ENCODE data around the gene SFT2D2.
A peak's percentile ranks its signal among the peaks of the same experiment; 100 is the strongest.
"Not testable (repeated sequence)": the region's sequence is repeated elsewhere in the genome, so short reads cannot be mapped to it uniquely, and the experiment has no call there.

Gene SFT2D2

GRCh38 chr1:168199056-168199455 lies 26.7 kb upstream of the SFT2D2 start:
- Histone ChIP-seq H3K79me2 (ENCODE audit: control insufficient read depth, insufficient read depth, low read length, unreplicated experiment) (no peaks in the 10 kb centered on the region), H3K4me3 (ENCODE audit: low read depth, low read length) (no peak overlapping the region), H2AFZ (ENCODE audit: low read length, unreplicated experiment) (no peak overlapping the region), H3K36me3 (ENCODE audit: insufficient read depth, low read length) (peaks cover 23% of the 10 kb centered on the region), H3K27ac (ENCODE audit: low read depth, low read length) (peak overlapping the region; percentile 33; the same call in 1 of the 2 replicates), H3K4me1 (ENCODE audit: control insufficient read depth, insufficient read depth, low read length, unreplicated experiment) (peaks cover 22% of the 10 kb centered on the region), H3K27me3 (ENCODE audit: insufficient read depth, low read length) (no peaks in the 10 kb centered on the region)

- Histone ChIP-seq H3K4me3 (ENCODE audit: low read depth, low read length) (no peak overlapping the region), H3K27ac (ENCODE audit: low read depth, low read length) (peak overlapping the region; percentile 56), H3K27me3 (ENCODE audit: insufficient read depth, low read length) (no peaks in the 10 kb centered on the region), H2AFZ (ENCODE audit: low read length, unreplicated experiment) (no peak overlapping the region), H3K79me2 (ENCODE audit: control insufficient read depth, insufficient read depth, low read length, unreplicated experiment) (no peaks in the 10 kb centered on the region), H3K4me1 (ENCODE audit: control insufficient read depth, insufficient read depth, low read length, unreplicated experiment) (peaks cover 22% of the 10 kb centered on the region), H3K36me3 (ENCODE audit: insufficient read depth, low read length) (peaks cover 18% of the 10 kb centered on the region)
Measured at GRCh38 chr1:168202941-168203654, 22.7 kb upstream of the SFT2D2 start.

GRCh38 chr1:168206111-168206510 lies 19.7 kb upstream of the SFT2D2 start:
- Histone ChIP-seq H3K27me3 (ENCODE audit: insufficient read depth, low read length) (no peaks in the 10 kb centered on the region), H3K4me3 (ENCODE audit: low read depth, low read length) (no peak overlapping the region), H3K27ac (ENCODE audit: low read depth, low read length) (no peak overlapping the region), H3K36me3 (ENCODE audit: insufficient read depth, low read length) (peaks cover 9% of the 10 kb centered on the region; the same call in 1 of the 2 replicates), H3K4me1 (ENCODE audit: control insufficient read depth, insufficient read depth, low read length, unreplicated experiment) (peaks cover 11% of the 10 kb centered on the region), H3K79me2 (ENCODE audit: control insufficient read depth, insufficient read depth, low read length, unreplicated experiment) (no peaks in the 10 kb centered on the region), H2AFZ (ENCODE audit: low read length, unreplicated experiment) (no peak overlapping the region)

- H3K36me3 ChIP-seq (ENCODE audit: insufficient read depth, low read length); H3K79me2 ChIP-seq (ENCODE audit: control insufficient read depth, insufficient read depth, low read length, unreplicated experiment); H3K27me3 ChIP-seq (ENCODE audit: insufficient read depth, low read length); H2AFZ ChIP-seq (ENCODE audit: low read length, unreplicated experiment); H3K27ac ChIP-seq (ENCODE audit: low read depth, low read length); H3K4me3 ChIP-seq (ENCODE audit: low read depth, low read length): not testable (repeated sequence)
- H3K4me1 ChIP-seq (ENCODE audit: control insufficient read depth, insufficient read depth, low read length, unreplicated experiment): peaks cover 10% of the 10 kb centered on the region
Measured at GRCh38 chr1:168207673-168208072, 18.1 kb upstream of the SFT2D2 start.

GRCh38 chr1:168210312-168210711 lies 15.5 kb upstream of the SFT2D2 start:
- H3K27me3 ChIP-seq (ENCODE audit: insufficient read depth, low read length): no peaks in the 10 kb centered on the region
- no peaks in the 10 kb centered on the region for H3K4me1 ChIP-seq (ENCODE audit: control insufficient read depth, insufficient read depth, low read length, unreplicated experiment)
- H3K4me3 ChIP-seq (ENCODE audit: low read depth, low read length): no peak overlapping the region
- no peaks in the 10 kb centered on the region for H3K36me3 ChIP-seq (ENCODE audit: insufficient read depth, low read length)
- H2AFZ ChIP-seq (ENCODE audit: low read length, unreplicated experiment): no peak overlapping the region
- no peak overlapping the region for H3K27ac ChIP-seq (ENCODE audit: low read depth, low read length)
- H3K79me2 ChIP-seq (ENCODE audit: control insufficient read depth, insufficient read depth, low read length, unreplicated experiment): no peaks in the 10 kb centered on the region

- H3K4me1 ChIP-seq (ENCODE audit: control insufficient read depth, insufficient read depth, low read length, unreplicated experiment): no peaks in the 10 kb centered on the region
- no peaks in the 10 kb centered on the region for H3K79me2 ChIP-seq (ENCODE audit: control insufficient read depth, insufficient read depth, low read length, unreplicated experiment)
- H3K4me3 ChIP-seq (ENCODE audit: low read depth, low read length): no peak overlapping the region
- H2AFZ ChIP-seq (ENCODE audit: low read length, unreplicated experiment): no peak overlapping the region
- H3K36me3 ChIP-seq (ENCODE audit: insufficient read depth, low read length): no peaks in the 10 kb centered on the region
- H3K27me3 ChIP-seq (ENCODE audit: insufficient read depth, low read length): no peaks in the 10 kb centered on the region
- no peak overlapping the region for H3K27ac ChIP-seq (ENCODE audit: low read depth, low read length)
Measured at GRCh38 chr1:168213349-168213748, 12.5 kb upstream of the SFT2D2 start.

GRCh38 chr1:168216171-168216570 lies 9.6 kb upstream of the SFT2D2 start:
- Histone ChIP-seq H3K36me3 (ENCODE audit: insufficient read depth, low read length) (no peaks in the 10 kb centered on the region), H3K79me2 (ENCODE audit: control insufficient read depth, insufficient read depth, low read length, unreplicated experiment) (no peaks in the 10 kb centered on the region), H3K4me1 (ENCODE audit: control insufficient read depth, insufficient read depth, low read length, unreplicated experiment) (no peaks in the 10 kb centered on the region), H3K4me3 (ENCODE audit: low read depth, low read length) (no peak overlapping the region), H3K27me3 (ENCODE audit: insufficient read depth, low read length) (no peaks in the 10 kb centered on the region), H2AFZ (ENCODE audit: low read length, unreplicated experiment) (no peak overlapping the region), H3K27ac (ENCODE audit: low read depth, low read length) (no peak overlapping the region)

- Histone ChIP-seq H2AFZ (ENCODE audit: low read length, unreplicated experiment) (no peak overlapping the region), H3K27me3 (ENCODE audit: insufficient read depth, low read length) (no peaks in the 10 kb centered on the region), H3K79me2 (ENCODE audit: control insufficient read depth, insufficient read depth, low read length, unreplicated experiment) (no peaks in the 10 kb centered on the region)
Measured at GRCh38 chr1:168217664-168218063, 8.1 kb upstream of the SFT2D2 start.

GRCh38 chr1:168218658-168219057 lies 7.1 kb upstream of the SFT2D2 start:
- Histone ChIP-seq H3K4me3 (ENCODE audit: low read depth, low read length) (no peak overlapping the region), H2AFZ (ENCODE audit: low read length, unreplicated experiment) (no peak overlapping the region), H3K27me3 (ENCODE audit: insufficient read depth, low read length) (no peaks in the 10 kb centered on the region), H3K79me2 (ENCODE audit: control insufficient read depth, insufficient read depth, low read length, unreplicated experiment) (no peaks in the 10 kb centered on the region), H3K4me1 (ENCODE audit: control insufficient read depth, insufficient read depth, low read length, unreplicated experiment) (peaks cover 2% of the 10 kb centered on the region), H3K27ac (ENCODE audit: low read depth, low read length) (no peak overlapping the region), H3K36me3 (ENCODE audit: insufficient read depth, low read length) (no peaks in the 10 kb centered on the region)

More at GRCh38 chr1:168217664-168218063, 8.1 kb upstream of the SFT2D2 start:
- H3K36me3 ChIP-seq (ENCODE audit: insufficient read depth, low read length): no peaks in the 10 kb centered on the region
- H3K4me3 ChIP-seq (ENCODE audit: low read depth, low read length): no peak overlapping the region
- H3K27ac ChIP-seq (ENCODE audit: low read depth, low read length): no peak overlapping the region
- no peaks in the 10 kb centered on the region for H3K4me1 ChIP-seq (ENCODE audit: control insufficient read depth, insufficient read depth, low read length, unreplicated experiment)

GRCh38 chr1:168220470-168220871 lies 5.3 kb upstream of the SFT2D2 start:
- Histone ChIP-seq H3K79me2 (ENCODE audit: control insufficient read depth, insufficient read depth, low read length, unreplicated experiment) (no peaks in the 10 kb centered on the region), H3K27ac (ENCODE audit: low read depth, low read length) (no peak overlapping the region), H3K36me3 (ENCODE audit: insufficient read depth, low read length) (no peaks in the 10 kb centered on the region), H3K4me3 (ENCODE audit: low read depth, low read length) (no peak overlapping the region), H3K27me3 (ENCODE audit: insufficient read depth, low read length) (no peaks in the 10 kb centered on the region), H2AFZ (ENCODE audit: low read length, unreplicated experiment) (no peak overlapping the region), H3K4me1 (ENCODE audit: control insufficient read depth, insufficient read depth, low read length, unreplicated experiment) (peaks cover 6% of the 10 kb centered on the region)

GRCh38 chr1:168221275-168221674 lies 4.5 kb upstream of the SFT2D2 start:
- Histone ChIP-seq H3K27me3 (ENCODE audit: insufficient read depth, low read length) (no peaks in the 10 kb centered on the region), H2AFZ (ENCODE audit: low read length, unreplicated experiment) (no peak overlapping the region), H3K27ac (ENCODE audit: low read depth, low read length) (no peak overlapping the region), H3K36me3 (ENCODE audit: insufficient read depth, low read length) (no peaks in the 10 kb centered on the region), H3K79me2 (ENCODE audit: control insufficient read depth, insufficient read depth, low read length, unreplicated experiment) (peaks cover 4% of the 10 kb centered on the region), H3K4me3 (ENCODE audit: low read depth, low read length) (no peak overlapping the region), H3K4me1 (ENCODE audit: control insufficient read depth, insufficient read depth, low read length, unreplicated experiment) (peaks cover 6% of the 10 kb centered on the region)
